HG03135 (cell line): ENCODE data around the gene ARL15.
"Not testable (repeated sequence)": the region's sequence is repeated elsewhere in the genome, so short reads cannot be mapped to it uniquely, and the experiment has no call there.

Source experiments
- ATAC-seq: cut with Tn5 transposase; IDR thresholded peaks from one replicate; pipeline ENCODE4 v1.9.1; 2021; ENCODE audit warnings: mild to moderate bottlenecking, moderate library complexity; ENCODE audit not compliant: unreplicated experiment

Gene ARL15

DNA sequence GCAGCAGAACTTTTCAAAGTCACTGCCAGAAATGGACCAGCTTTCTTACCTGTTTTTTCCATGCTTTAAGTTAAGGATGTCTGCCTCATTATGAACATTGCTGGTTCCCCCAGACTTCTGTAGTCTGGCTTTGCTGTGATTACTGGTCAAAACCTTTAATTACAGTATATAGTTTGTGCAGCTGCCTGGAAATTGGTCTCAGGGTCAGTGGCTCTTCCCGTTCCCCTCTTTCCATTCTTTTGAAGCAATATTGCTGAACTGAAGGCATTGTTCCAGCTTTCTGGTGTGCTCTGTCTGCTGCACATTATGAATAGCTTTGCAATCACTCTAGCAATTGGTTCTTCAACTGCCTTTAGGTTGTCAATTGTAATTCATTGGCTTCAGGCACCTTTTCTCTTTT lies 206.5 kb downstream of the ARL15 start:
- no peak for ATAC-seq

DNA sequence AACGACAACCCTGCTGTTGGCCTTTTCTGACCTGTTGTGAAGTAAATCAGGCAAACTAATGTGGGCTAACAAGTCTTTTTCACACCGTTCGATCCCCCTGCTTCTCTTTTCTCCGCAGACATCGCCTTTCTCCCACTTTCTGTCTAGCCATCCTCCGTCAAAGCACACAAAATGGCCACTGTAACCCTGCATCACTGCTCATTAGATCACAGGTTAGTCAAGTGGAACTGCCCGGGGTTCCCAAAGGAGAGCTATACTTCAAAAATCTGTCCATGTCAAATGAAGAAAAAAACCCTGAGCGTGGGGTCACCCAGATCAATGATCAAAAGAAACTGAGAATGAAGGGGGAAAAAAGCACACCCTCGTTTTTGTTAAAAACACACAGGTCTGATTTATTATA lies 212.1 kb downstream of the ARL15 start:
- ATAC-seq, result no peak

GRCh38 chr5:54095969-54096368 lies 214.4 kb downstream of the ARL15 start:
- ATAC-seq, result no peak

DNA sequence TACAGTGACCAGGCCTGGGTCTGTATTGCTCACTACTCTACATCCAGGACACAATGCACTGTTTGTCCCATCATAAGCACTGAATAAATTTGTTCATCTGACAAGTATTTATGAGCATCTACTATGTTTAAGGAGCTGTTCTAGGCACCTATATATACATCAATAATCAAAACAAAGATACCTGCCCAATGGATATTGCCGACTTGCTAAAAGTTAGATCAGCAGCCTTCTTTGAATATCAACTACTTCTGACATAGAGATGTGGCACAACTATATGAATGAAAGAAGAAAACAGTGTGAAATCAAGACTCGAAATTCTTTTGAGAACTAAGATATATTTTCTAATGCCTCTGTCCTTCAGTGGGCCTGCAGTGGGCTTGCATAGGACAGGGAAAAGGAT lies 215.7 kb downstream of the ARL15 start:
- no peak for ATAC-seq

DNA sequence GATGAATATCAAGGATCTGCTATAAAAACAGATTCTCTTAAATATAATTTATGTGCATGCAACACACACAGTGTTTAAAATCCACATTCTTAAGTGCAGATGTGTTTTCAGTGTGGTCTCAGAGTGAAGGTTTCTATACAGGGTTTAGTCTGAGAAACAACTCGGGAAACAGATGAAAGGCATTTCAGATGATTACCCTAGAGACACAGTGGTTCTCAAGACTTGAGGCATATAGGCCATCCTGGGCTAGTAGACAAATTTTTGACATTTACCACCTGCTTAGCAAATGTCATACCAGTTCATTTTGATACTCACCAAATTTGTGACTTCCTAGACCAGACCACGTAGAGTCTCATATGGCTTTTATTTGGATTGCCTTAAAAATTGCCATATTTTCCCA lies 216.5 kb downstream of the ARL15 start:
- no peak for ATAC-seq

DNA sequence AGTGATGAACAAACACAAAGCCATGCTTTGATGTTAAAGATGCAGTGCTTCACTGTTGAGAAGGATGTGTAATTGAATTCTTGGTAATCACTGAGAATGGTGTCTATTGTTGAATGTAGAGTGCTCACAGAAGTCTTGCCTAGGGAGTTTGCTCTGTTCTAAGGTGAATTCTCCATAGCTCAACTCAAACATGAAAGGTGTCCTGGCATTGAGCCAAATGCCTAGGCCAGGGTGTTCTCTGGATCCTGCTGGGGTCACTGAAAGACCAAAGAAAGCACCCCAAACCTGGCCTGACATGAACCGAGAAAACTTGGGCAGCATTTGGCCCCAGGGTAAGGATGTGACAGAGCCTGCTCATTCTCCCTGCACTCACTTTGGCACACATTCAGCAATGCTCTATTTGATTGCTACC lies 217.3 kb downstream of the ARL15 start:
- no peak for ATAC-seq

DNA sequence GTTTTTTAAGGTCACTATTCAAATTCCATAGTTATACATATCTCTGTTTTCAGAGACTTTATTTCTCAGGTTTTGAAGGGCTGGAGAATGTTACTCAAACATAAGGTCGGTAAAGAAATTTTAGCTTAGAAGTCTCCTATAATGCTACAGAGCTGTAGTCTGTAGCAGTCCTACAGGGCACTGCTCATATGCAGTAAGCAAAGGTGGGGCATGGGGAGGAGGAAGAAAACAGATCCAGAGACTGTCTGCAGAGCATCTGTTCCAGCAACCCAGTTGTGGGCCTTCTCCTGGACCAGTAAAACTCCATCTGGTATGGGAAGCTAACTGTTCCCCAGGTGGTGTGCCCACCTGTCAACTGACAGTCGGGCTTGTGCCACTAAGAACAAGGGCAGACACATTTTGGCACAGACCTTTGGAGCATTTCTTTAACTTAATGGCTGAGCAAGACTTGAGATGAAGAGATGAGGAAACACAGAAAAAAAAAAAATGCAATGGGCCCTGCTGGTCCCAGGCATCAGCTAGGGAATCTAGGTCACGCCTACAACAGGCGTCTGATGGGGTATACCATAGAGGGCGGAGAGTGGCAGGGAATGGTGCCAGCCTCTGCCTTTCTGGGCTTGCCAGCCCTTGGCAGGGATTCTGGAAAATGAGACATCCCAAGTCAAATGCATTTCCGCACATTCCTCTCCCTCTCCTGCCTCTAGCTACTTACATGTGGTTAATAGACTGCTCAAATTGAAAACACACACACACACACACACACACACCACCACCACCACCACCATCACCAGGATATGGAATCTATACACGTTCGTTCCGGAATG lies 218.9 kb downstream of the ARL15 start:
- ATAC-seq, result no peak

GRCh38 chr5:54090495-54091120 lies 219.8 kb downstream of the ARL15 start:
- ATAC-seq, result no peak

DNA sequence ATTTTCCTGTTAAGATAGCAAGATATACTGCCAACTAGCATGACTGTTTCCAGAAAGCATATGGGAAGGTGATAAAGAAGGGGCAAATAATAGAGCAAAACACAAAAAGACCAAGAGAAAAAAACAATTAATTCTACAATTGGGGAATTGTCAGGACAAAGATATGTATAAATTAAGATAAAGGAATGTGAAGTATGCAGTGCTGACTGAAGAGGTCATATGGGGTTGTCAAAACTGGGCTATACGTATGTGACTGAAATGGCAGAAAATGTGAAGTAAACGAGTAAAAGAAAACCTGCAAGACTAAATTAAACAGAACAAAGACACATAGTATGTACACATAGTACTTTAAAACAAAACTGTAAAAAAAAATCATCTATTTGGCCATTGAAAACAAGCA lies 222.3 kb downstream of the ARL15 start:
- no peak for ATAC-seq

DNA sequence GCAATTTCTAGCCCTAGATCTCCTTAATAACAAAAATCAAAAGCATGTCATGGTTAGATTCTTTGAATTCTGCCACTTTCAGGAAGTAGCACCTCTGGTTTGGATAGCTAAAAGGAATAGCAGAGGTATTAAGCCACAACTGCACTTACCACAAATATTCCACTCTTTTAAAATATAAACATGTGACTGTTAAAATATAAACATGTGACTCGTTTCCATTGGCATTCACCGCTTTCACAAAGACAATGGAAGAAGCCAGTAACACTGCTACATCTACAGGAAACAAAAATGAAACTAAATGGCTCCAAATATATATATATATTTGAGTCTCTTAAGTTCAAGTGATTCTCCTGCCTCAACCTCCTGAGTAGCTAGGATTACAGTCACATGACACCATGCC lies 222.9 kb downstream of the ARL15 start:
- ATAC-seq, result no peak

GRCh38 chr5:54086191-54086590 lies 224.2 kb downstream of the ARL15 start:
- ATAC-seq, result no peak

GRCh38 chr5:54084696-54085095 lies 225.7 kb downstream of the ARL15 start:
- ATAC-seq, result no peak

DNA sequence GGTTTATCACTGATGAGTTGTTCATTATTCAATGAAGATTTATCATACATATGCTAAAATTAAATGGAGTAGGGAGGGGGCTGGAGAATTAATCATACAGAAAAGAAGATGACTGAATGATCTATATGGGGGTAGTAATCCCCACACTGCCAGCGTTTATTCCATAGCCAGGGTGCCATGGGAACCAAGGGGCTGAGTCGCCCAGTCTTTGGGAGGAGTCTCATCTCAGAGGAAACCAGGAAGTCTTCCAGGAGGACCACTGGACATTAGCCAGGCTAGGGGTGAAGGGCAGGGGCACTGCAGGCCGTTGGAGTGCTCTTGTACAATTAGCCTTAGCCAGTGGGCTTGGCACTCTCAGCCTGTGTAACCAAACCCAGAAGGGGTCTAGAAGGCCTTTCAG lies 226.5 kb downstream of the ARL15 start:
- no peak for ATAC-seq

GRCh38 chr5:54083245-54083644 lies 227.1 kb downstream of the ARL15 start:
- no peak for ATAC-seq

DNA sequence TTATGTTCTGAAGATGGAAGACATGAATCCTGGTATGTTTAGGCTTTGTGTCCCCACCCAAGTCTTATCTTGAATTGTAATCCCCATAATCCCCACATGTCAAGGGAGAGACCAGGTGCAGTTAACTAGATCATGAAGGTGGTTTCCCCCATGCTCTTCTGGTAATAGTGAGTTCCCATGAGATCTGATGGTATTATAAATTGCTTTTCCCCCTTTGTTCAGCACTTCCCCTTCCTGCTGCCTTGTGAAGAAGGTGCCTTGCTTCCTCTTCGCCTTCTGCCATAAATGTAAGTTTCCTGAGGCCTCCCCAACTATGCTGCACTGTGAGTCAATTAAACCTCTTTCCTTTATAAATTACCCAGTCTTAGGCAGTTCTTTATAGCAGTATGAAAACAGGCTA lies 229.0 kb downstream of the ARL15 start:
- ATAC-seq, result no peak

DNA sequence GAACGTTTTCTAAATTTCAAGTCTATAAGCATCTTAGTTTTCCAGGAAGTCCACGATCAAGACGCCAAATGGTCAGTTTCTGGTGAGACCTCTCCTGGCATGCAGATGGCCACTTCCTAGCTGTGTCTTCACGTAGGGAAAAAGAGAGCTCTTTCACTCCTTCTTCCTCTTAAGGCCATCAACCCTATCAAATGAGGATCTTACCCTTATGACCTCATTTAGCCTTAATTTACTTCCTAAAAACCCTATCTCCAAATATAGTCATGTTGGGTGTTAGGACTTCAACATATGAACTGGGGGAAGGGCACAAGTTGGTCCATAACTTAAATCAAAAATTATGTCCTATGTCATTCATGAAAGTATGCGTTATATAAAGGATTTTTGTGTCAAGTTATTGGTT lies 229.5 kb downstream of the ARL15 start:
- no peak for ATAC-seq

DNA sequence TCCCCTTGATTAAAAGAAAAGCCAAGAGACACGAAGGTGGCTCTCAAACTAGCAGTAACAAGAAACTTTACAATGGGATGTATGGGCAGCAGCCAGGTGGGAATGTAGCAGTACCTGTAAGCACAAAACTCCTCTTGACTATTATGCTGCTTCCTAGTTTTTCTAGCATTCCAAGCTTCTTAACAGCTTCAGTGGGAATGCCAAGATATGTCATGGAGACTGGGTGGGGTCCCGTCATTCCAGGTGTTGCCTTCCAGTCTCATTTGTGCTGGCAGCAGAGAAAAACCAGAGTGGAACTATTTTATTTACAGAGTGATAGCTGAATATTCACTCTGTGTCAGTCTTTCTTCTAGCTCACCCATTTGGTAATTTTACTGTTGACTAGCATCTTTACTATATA lies 236.6 kb downstream of the ARL15 start:
- ATAC-seq, result no peak

DNA sequence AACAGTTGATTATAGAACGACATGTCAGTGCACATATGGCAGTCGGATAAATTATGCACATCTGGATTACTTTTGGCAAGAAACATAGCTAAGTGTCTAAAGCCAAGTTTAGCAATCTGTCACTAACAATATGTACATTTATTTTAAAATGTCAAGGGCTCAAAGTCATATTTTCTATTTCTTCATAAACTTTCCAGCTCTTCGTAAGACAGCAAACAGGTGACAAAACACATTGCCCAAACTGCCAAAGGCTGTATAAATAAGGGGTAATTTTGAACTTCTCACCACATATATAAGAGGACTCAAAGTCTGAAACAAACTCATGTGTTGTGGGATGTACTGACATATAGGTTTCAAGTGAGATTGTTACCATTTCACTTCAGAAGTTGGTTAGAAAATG lies 237.2 kb downstream of the ARL15 start:
- no peak for ATAC-seq

DNA sequence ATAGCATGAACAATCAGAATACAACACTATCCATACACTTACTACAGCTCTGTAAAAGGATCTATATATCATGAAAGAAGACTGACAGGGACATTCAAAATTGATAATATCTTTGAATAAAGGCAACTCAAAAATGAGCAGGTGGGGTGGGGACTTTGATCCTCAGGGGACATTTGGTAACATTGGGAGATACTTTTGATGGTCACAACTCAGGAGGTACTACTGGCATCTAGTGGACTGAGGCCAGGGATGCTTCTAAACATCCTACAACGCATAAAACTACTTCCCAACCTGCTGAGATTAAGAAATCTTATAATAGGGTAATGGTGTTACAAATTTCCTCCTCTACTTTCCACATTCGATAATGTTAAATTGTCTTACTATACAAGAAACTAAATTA lies 243.9 kb downstream of the ARL15 start:
- ATAC-seq, result no peak

GRCh38 chr5:54063817-54064216 lies 246.6 kb downstream of the ARL15 start:
- no peak for ATAC-seq

GRCh38 chr5:54062958-54063357 lies 247.4 kb downstream of the ARL15 start:
- no peak for ATAC-seq

- not testable (repeated sequence) for ATAC-seq
These were observed 249.5 kb downstream of the ARL15 start for GRCh38 chr5:54060919-54061318.

DNA sequence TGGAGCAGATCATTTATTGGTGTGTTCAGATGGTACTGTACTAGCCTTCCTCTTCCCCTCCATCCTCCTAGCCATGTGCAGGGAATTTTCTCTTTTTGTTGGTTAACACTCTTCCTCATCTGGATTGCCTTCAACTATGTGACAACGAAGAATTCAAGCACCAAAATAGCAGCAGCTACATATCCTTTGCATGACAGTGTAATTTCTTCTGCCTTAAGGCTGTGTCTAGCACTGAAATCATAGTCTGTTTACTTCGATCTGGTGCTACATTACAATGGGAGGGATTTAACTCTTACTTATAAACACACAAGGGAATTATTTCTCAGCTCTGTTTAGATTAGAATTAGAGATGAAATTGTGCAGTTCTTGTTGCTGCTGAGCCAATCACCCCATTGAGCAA lies 260.4 kb downstream of the ARL15 start:
- no peak for ATAC-seq
